ENCODE measurements around the gene SLC19A1.

- TF ChIP-seq CTCF (IDR thresholded peaks at IDR 0.05) (no peak), POLR2A (IDR thresholded peaks at IDR 0.05) (no peak)
Measured at GRCh38 chr21:45578176-45578801, 36.0 kb upstream of the SLC19A1 start.
